Mucosa of stomach (tissue), 1 donor: ENCODE results near the gene RABEP2.
A peak's percentile ranks its signal among the peaks of the same experiment; 100 is the strongest.
"Not testable (repeated sequence)": the region's sequence is repeated elsewhere in the genome, so short reads cannot be mapped to it uniquely, and the experiment has no call there.

ENCODE experiments used
- H3K27me3 ChIP-seq: one replicate; pipeline ENCODE4 v1.7.0; 2013; ENCODE audit warnings: mild to moderate bottlenecking, low read length; ENCODE audit not compliant: control insufficient read depth, insufficient read depth
- H3K36me3 ChIP-seq: one replicate; pipeline ENCODE4 v1.7.0; 2013; ENCODE audit warnings: low read length; ENCODE audit not compliant: control insufficient read depth, insufficient read depth
- H3K4me1 ChIP-seq: one replicate; pipeline ENCODE4 v1.7.0; 2013; ENCODE audit warnings: mild to moderate bottlenecking, low read length; ENCODE audit not compliant: control insufficient read depth, insufficient read depth
- H3K4me3 ChIP-seq: one replicate; pipeline ENCODE4 v1.7.0; 2013; ENCODE audit warnings: low read length
- H3K9ac ChIP-seq: one replicate; pipeline ENCODE4 v1.7.0; 2013; ENCODE audit warnings: mild to moderate bottlenecking, low read length, moderate library complexity
- H3K9me3 ChIP-seq: one replicate; pipeline ENCODE4 v1.7.0; 2013; ENCODE audit warnings: mild to moderate bottlenecking, low read length, moderate library complexity; ENCODE audit not compliant: control insufficient read depth
- donor health status: Pancreatic carcinoma.

RABEP2 gene

DNA sequence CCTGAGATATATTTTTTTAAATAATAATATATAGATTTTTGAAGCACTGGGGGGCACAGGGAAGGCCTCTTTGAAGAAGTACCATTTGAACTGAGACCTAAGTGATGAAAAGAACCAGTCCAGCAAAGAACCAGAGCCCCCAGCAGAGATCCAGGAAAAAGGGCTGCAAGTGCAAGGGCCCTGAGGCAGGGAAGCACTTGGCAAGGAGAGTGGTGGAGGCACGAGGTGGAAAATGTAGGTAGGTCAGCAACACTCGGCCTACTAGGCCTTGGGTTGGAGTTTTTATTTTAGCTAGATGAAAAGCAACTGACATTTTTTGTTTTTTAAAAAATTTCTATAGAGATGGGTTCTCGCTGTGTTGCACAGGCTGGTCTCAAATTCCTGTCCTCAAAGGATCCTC, 5.2 kb upstream of the RABEP2 start:
- Histone ChIP-seq H3K9ac (no peak overlapping the region), H3K4me3 (no peak overlapping the region), H3K9me3 (no peaks in the 10 kb centered on the region), H3K36me3 (no peaks in the 10 kb centered on the region), H3K4me1 (no peaks in the 10 kb centered on the region), H3K27me3 (no peaks in the 10 kb centered on the region)

DNA sequence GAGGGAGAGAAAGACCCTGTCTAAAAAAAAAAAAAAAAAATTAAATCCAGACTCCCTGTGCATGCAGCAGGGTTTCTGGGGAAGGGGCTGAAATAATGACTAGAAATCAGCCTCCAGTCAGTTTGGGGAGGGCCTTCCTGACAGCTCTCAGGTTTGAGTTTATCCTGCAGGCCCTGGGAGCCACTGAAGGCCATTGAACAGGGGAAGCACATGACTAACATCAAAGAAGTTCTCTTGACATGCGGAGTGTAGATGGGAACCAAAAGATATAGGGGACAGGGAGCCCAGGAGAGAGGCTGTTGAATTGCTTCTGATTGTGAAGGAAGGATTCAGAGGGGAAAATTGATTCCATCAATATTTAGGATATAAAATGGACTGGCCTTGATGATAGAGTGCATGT, 2.8 kb upstream of the RABEP2 start:
- Histone ChIP-seq H3K4me3 (no peak overlapping the region), H3K9me3 (no peaks in the 10 kb centered on the region), H3K27me3 (no peaks in the 10 kb centered on the region), H3K36me3 (no peaks in the 10 kb centered on the region), H3K9ac (no peak overlapping the region), H3K4me1 (peaks cover 15% of the 10 kb centered on the region)

DNA sequence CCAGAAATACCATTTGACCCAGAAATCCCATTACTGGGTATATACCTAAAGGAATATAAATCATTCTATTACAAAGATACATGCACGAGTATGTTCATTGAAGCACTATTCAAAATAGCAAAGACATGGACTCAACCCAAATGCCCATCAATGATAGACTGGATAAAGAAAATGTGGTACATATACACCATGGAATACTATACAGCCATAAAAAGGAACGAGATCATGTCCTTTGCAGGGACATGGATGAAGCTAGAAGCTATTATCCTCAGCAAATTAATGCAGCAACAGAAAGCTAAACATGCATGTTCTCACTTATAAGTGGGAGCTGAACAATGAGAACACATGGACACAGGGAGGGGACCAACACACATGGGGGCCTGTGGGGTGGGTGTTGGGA, 1.2 kb upstream of the RABEP2 start:
- H3K4me1 ChIP-seq = peaks cover 15% of the 10 kb centered on the region
- not testable (repeated sequence) for H3K9ac ChIP-seq, H3K36me3 ChIP-seq, H3K9me3 ChIP-seq, H3K27me3 ChIP-seq, H3K4me3 ChIP-seq

DNA sequence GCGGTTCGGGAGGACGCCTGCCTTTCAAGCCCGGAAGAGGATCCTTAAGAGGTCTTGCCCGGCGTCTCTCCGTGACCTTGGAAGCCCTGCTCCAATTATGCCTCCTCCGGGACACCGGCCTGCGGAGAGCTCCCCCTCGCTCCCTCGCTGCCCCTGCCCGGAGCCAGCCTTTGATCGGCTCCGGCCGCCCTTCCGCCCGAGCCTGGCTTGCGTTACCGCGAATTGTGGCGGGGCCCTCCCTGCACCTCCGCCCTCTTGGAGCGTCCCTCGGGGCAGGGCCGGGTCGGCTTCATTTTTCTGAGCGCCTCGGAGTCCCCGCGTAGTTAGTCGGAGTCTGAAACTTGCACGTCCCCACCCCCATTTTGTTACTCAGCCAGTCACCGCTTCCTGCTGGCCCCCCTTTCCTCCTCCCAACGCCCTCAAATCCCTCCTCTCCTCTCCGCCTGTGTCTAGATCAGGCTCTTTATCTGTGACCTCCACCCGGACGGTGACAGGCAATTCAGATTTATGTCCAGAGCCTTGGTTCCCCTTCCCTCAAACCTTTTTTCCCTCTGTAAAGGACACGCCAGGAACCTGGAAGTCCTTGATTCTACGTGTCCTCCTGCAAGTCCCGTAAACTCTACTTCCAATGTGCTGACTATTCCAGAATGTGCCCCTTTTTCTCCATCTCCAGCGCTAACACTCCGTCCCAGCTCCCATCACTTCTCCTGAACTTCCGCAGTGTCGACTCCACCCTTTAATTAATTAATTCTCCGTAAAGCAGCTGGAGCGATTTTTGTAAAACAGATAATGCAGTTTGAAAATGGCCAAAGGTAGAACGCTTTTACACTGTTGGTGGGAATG, 569 bp upstream of the RABEP2 start:
- Histone ChIP-seq H3K36me3 (no peaks in the 10 kb centered on the region), H3K27me3 (no peaks in the 10 kb centered on the region), H3K9me3 (no peaks in the 10 kb centered on the region)

DNA sequence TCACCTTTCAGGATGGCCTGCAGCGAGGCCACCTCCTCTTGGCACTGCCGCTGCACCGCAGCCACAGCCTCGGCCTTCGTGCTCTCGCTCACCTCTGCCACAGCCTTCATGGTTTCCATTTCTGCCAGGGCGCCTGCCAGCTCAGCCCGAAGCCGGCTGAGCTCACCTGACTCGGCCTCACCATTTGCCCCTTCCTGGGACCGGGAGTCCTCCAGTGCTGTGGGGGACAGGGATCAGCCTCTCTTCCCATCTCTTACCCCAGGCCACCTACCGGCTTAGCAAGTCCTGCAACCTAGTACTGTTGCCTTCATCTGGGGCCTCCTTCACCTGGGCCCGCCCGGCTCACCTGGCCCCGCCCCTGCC, 658 bp downstream of the RABEP2 start:
- peak overlapping the region; percentile 97 for H3K9ac ChIP-seq
- no peaks in the 10 kb centered on the region for H3K9me3 ChIP-seq
- H3K4me1 ChIP-seq = peaks cover 15% of the 10 kb centered on the region
- no peaks in the 10 kb centered on the region for H3K27me3 ChIP-seq
- H3K4me3 ChIP-seq = peak overlapping the region; percentile 29
- H3K36me3 ChIP-seq = no peaks in the 10 kb centered on the region

More for the DNA sequence above, 569 bp upstream of the RABEP2 start:
- Histone ChIP-seq H3K4me1 (peaks cover 15% of the 10 kb centered on the region), H3K9ac (peak overlapping the region; percentile 97), H3K4me3 (peak overlapping the region; percentile 61)

DNA sequence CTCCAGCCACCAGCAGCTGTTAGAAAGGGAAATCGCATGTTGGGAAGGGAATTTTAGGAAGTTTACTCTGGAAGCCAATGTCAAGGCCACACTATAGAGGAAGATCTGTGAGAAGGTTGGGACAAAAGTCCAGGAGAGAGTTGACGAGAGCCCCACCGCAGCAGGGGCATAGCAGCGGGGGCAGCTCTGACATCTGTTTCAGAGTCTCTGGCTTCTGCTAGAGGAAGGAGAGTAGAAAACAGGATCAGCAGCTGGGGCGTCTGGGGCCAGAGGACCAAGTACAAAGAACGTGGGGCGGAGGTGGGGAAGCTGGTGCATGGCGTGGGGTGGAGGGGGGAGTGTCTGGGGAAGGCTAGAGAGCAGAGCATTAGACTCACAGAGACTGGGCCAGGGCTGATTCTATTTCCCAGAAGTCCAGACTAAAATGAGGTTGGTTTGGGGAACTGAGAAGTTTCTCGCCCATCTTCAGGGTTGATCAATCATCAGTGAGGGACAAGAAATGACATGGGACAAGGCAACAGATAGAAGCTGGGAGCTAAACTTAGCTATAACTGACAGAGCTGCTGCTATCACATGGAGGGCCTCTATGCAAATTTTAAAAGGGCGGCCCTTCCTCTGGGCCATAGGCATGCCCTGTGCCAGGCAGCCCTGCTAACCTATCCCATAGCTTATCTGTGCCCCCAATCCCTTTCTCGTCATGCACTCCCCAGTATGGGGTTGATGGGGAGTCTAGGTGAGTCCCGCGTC, 1.2 kb downstream of the RABEP2 start:
- Histone ChIP-seq H3K4me3 (peak overlapping the region; percentile 29), H3K9ac (peak overlapping the region; percentile 97), H3K4me1 (peaks cover 15% of the 10 kb centered on the region), H3K27me3 (no peaks in the 10 kb centered on the region), H3K36me3 (peaks cover 4% of the 10 kb centered on the region), H3K9me3 (no peaks in the 10 kb centered on the region)

DNA sequence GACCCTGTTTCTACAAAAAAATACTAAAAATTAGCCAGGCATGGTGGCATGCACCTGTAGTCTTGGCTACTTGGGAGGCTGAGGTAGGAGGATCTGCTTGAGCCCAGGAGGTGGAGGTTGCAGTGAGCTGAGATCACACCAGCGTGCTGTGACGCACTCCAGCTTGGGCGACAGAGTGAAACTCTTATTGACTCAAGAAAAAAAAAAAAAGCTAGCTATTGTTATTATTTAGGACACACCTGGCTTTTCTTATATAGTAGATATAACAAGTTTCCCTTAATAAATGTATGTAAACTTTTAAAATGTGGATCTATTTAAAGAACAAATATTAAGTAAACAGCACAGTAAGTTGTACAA, 1.8 kb downstream of the RABEP2 start:
- no peak overlapping the region for H3K4me3 ChIP-seq
- H3K9me3 ChIP-seq = no peaks in the 10 kb centered on the region
- H3K4me1 ChIP-seq = peaks cover 15% of the 10 kb centered on the region
- H3K9ac ChIP-seq = peak overlapping the region; percentile 97
- no peaks in the 10 kb centered on the region for H3K27me3 ChIP-seq
- H3K36me3 ChIP-seq = peaks cover 7% of the 10 kb centered on the region

DNA sequence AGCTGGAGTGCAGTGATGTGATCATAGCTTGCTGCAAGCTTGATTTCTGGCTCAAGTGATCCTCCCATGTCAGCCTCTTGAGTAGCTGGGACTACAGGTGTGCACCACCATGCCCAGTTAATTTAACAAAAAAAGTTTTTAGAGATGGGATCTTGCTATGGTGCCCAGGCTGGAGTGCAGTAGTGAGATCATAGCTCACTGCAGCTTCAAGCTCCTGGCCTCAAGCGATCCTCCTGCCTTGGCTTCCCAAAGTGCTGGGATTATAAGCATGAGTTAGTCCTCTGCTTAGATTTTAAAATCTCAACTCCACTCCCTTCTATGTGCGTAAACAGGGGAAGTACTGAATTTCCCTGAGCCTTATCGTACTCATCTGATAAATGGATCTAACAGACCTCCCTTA, 6.3 kb downstream of the RABEP2 start:
- H3K4me1 ChIP-seq = peaks cover 7% of the 10 kb centered on the region
- H3K27me3 ChIP-seq = no peaks in the 10 kb centered on the region
- no peak overlapping the region for H3K9ac ChIP-seq
- no peak overlapping the region for H3K4me3 ChIP-seq
- H3K9me3 ChIP-seq = no peaks in the 10 kb centered on the region
- peaks cover 7% of the 10 kb centered on the region for H3K36me3 ChIP-seq

DNA sequence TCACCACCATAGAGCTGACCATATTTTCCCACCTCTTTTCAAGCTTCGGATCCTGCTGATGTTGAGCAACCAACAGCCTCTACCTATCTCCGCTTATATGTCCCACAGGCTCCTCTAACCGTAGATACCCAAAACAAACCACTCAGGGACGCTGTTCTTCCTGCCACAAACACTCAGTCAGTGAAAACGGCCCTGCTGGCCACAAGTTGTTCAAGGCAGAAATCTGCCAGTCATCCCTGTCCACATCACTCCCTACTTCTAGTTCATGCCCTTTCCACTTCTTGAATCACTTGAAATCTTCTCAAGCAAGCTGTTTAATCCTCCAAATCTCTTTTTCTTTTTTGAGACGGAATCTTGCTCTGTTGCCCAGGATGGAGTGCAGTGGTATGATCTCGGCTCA, 7.9 kb downstream of the RABEP2 start:
- Histone ChIP-seq H3K36me3 (peaks cover 7% of the 10 kb centered on the region), H3K9ac (no peak overlapping the region), H3K4me1 (no peaks in the 10 kb centered on the region), H3K27me3 (no peaks in the 10 kb centered on the region), H3K4me3 (no peak overlapping the region), H3K9me3 (no peaks in the 10 kb centered on the region)

DNA sequence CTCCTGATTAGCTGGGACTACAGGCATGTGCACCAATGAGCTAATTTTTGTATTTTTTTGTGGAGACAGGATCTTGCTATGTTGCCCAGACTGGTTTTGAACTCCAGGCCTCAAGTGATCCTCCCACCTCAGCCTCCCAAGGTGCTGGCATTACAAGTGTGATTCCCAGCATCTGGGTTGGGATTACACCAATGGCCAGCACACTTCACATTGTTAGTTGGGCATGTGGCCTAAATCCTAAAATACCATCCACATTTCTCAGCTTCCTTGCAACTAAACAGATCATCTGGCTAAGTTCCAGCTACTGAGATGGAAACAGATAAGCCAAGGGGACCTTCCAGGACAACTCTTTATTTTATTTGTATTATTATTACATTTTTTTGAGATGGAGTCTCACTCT, 9.9 kb downstream of the RABEP2 start:
- no peak overlapping the region for H3K4me3 ChIP-seq
- H3K4me1 ChIP-seq = peaks cover 5% of the 10 kb centered on the region
- no peak overlapping the region for H3K9ac ChIP-seq
- no peaks in the 10 kb centered on the region for H3K9me3 ChIP-seq
- H3K27me3 ChIP-seq = no peaks in the 10 kb centered on the region
- peaks cover 7% of the 10 kb centered on the region for H3K36me3 ChIP-seq

DNA sequence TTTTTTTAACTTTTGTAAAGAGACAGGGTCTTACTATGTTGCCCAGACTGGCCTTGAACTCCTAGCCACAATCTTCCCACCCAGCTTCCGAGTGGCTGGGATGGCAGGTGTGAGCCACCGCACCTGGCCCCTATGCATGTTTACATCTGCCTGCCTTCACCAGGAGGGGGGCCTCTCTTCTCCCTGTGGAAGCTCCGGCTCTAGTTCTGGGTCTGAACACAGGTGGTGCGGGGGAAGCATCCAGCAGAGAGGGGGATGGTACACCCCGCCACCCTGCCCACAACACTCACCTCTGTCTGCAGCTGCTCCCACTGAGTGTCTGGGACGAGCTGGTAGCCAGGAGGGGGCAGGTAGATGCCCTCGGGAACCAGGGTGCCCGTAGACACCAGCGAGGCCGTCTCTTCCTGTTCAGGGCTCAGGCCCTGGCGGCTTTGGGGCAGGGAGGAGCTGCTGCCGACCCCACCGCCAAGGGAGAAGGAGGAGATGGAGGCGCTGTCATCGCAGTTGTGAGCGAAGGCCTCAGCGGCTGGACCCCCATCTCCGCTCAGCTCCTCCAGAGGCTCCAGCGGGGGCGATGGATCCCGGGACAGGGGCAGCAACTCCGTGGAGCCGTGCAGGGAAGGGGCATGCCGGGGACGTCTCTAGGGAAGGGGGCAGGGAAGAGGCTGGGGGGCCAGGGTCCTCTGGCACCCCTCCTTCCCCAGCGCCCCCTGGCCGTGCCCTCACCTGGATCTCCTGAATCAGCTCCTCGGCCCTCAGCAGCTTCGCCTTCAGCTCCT, 10.9 kb downstream of the RABEP2 start:
- peaks cover 5% of the 10 kb centered on the region for H3K4me1 ChIP-seq
- no peak overlapping the region for H3K9ac ChIP-seq
- H3K4me3 ChIP-seq = no peak overlapping the region
- no peaks in the 10 kb centered on the region for H3K27me3 ChIP-seq
- peaks cover 6% of the 10 kb centered on the region for H3K36me3 ChIP-seq
- no peaks in the 10 kb centered on the region for H3K9me3 ChIP-seq

DNA sequence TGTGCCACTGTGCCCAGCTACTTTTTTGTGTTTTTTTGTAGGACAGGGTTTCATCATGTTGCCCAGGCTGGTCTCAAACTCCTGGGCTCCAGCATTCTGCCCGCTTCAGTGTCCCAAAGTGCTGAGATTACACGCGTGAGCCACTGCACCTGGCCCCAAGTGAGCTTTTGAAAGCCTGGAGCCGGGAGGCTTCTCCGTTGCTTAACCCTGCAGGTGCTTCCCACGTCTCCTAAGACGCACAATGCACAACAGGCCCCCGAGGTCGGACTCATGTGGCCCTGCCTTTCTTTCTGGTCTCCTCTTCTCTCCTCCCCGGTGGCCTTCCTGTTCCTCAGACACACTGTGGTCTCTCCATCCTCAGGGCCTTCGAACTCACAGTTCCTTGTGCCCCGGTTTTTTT, 12.5 kb downstream of the RABEP2 start:
- Histone ChIP-seq H3K4me3 (no peak overlapping the region), H3K27me3 (no peaks in the 10 kb centered on the region), H3K4me1 (peaks cover 5% of the 10 kb centered on the region), H3K9ac (no peak overlapping the region), H3K9me3 (no peaks in the 10 kb centered on the region), H3K36me3 (no peaks in the 10 kb centered on the region)
